Amygdala (tissue), 56 donors: Measurements from ENCODE around the gene CACNA1B.
"Not testable (repeated sequence)": the region's sequence is repeated elsewhere in the genome, so short reads cannot be mapped to it uniquely, and the experiment has no call there.

Experiments used
- DNase-seq, 56 donors: peaks; one replicate each; lab custom pipeline; 2025; lab: John Stamatoyannopoulos, UW

CACNA1B gene

DNA sequence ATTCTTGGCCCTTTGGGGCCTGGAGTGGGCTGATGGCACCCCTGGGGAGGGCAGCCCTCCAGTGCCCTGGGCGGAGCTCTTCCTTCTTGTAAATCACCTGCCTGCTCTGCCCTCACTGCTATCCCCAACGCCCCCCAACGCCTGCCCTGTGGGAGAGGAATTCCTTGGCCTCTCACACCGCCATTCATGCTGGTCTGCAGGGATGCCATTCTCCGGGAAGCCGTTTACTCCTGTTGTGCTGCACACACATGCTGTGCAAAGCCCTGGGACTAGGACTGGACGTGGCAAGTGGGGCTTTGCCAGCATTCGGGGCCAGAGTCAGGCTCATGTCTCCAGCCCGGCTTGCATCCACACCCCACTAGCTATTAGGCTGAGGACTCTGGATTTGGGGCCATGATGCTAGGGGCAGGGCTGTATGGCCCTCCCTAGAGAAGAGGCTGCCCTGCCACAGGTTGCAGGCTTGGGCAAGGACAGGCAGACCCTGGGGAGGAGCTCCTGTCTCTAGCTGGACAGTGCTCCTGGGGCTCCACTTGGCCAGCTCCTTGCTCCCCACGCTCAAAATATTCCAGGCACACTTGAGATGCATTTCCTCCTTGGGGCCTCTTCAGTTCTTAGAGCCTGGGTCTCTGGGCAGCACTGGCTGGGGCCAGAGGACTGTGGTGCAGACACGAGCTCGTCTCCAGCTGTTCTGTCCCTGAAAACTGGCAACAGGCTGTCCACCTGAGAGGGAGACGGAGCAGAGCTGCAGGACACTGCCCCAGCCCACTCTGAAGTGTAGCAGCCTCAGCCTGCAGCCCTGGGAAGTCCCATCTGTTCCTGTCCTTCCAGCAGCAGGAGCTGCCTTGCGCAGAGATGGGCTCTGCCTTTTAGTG lies 226.9 kb downstream of the CACNA1B start:
- DNase-seq: no peak

- DNase-seq: no peak
Measured at GRCh38 chr9:138105123-138105415, 227.5 kb downstream of the CACNA1B start.

DNA sequence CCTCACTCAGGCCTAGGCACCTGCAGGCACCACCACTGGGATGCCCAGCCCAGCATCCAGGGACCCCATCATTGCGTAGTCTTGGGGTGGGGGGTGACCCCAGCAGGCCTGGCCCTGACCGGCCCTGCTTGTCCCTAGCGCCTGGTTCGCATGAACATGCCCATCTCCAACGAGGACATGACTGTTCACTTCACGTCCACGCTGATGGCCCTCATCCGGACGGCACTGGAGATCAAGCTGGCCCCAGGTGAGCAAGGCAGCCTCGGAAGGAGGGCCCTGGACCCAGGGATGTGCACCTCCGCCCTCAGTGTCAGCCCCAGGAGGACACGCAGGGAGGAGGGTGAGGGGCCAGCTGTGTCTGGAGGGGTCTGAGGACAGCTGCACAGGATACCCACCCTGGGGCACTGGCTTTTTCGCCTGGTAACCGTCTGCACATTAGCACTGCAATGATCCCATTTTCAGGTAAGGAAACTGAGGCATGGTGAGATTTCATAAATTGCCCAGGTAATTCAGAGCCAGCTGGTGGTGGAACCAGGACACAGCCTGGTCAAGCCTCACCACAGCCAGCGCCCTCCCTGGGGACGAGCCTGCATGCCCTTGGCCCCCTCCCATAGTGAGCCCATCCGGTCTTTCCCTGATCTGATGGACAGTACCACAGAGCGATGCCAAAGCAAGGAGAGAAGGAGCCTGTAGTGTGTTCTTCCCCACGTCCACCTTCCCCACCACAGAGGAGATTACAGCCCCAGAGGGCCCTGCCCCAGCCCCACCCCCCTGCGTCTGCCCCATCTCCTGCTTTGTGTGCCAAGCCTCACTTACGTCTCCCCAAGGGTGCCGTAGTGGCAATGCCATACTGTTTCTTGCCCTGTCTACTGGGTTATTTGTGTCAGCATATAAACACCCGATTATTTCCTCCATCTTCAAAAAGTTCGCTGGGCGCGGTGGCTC lies 228.3 kb downstream of the CACNA1B start:
- DNase-seq: no peak

- DNase-seq: not testable (repeated sequence)
Measured at GRCh38 chr9:138107039-138107438, 229.5 kb downstream of the CACNA1B start.

GRCh38 chr9:138111607-138112006 lies 234.0 kb downstream of the CACNA1B start:
- no peak for DNase-seq

- DNase-seq: no peak
Measured at GRCh38 chr9:138112090-138112748, 234.6 kb downstream of the CACNA1B start.

GRCh38 chr9:138112791-138113600 lies 235.4 kb downstream of the CACNA1B start:
- no peak for DNase-seq

- DNase-seq: peak in 1 of 56 donors; percentile 12
Measured at GRCh38 chr9:138113701-138114325, 236.2 kb downstream of the CACNA1B start.

GRCh38 chr9:138114501-138115245 lies 237.1 kb downstream of the CACNA1B start:
- no peak for DNase-seq

- DNase-seq: no peak
Measured at GRCh38 chr9:138115506-138115905, 237.9 kb downstream of the CACNA1B start.

DNA sequence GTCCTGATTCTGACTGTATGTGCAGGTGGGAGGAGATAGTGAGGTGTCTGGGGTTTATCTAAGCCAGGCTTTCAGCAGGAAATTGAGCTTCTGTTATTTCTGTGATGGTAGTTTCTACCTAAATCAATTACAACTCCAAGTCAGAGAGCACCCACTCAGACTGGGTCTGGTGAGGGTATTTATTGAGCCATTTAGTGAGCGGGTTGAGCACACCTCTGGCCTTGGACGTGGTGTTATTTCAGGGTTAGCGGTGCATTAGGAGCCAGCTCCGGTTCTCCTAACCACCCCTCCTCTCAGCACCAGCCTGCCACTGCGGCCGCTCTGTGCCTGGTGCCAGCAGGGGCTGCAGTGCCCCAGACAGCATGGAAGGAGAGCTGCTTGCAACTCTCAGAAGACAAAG lies 238.9 kb downstream of the CACNA1B start:
- DNase-seq: no peak

GRCh38 chr9:138117101-138117750 lies 239.6 kb downstream of the CACNA1B start:
- no peak for DNase-seq

- no peak for DNase-seq
Measured at GRCh38 chr9:138117836-138118235, 240.3 kb downstream of the CACNA1B start.

- DNase-seq: no peak
Measured at GRCh38 chr9:138118601-138119071, 241.1 kb downstream of the CACNA1B start.

DNA sequence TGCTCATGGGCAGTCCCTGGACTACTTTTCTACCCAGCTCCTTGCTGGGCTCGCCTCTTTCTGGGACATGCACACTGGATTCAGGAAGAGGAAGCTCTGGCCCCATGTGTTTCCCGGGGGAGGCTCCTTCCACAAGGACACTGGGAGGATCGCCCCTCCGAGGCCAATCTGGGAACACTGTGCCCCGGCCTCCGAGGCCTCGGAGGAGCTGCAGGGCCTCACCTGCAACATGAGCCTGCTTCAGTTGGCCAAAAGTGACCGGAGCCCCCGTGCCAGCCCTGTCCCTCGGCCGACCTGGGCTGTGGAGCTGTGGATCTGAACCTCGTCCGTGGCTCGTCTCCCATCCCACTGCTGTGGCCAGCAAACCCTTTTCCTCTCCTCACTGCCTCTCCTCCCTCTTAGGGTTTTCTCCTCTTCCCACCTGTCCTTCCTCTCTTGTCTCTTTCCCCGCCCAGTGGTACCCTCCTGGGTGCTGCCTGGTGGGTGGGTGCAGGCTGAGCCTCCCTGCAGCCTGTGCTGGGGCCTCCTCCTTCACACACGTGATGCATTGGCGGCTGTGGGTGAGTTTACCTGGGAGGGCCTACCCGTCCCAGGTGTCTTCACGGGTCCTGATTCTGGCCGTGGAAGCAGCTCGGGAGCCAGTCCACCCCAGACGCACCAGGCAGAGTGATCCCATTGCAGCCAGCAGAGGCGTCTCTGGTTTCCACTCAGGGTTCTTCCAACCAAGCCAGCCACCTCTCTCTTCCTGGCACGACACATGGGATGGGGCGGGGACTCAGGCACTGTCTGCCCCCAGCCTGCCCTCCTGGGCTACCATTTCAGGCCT lies 241.8 kb downstream of the CACNA1B start:
- DNase-seq: no peak

- no peak for DNase-seq
Measured at GRCh38 chr9:138120072-138120471, 242.5 kb downstream of the CACNA1B start.
